Measurements from ENCODE around the gene GPC3.

GPC3 gene

DNA sequence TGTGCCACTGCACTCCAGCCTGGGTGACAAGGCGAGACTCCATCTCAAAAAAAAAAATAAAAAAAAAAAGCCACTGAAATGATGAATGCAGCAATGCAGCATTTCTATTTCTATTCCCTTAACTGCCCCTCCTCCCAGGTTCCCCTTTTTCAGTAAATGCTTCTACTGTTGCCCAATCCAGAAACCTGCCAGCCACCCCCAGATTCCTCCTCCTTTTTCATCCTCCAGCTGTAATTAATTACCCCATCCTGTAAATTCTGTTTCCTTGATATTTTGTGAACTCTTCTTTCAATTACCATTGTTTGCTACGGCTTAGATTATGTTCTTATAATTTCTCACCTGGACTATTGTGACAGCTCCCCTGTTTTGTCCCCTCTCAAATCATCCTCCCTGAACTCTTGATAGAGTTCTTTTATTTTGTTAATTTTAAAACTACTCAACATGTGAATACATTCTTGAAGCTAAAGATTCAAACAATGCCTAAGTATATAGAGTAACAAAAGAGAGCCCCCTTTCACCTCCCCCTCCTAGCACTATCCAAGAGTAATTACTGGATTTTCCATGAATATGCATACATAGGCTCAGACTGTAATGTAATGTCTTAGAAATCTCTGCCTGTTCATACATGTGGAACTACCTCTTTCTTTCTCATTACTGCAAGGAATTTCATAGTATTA is 429.5 kb downstream of the GPC3 start:
- Histone ChIP-seq H3K14ac (ENCODE audit: low read length) (no peak overlapping the region), H3K4me1 (ENCODE audit: control insufficient read depth in 2 of 2, insufficient read depth in 1 of 2, low read depth in 1 of 2, low read length in 2 of 2) (peaks cover 1 to 6% of the 10 kb centered on the region in 2 donors), H2AFZ (ENCODE audit: low read length) (no peak overlapping the region), H3K9ac (ENCODE audit: low read depth, low read length, poor library complexity) (no peak overlapping the region), H4K8ac (ENCODE audit: low read depth, low read length) (no peak overlapping the region), H2AK5ac (ENCODE audit: low read depth, low read length) (no peak overlapping the region), H2BK15ac (ENCODE audit: low read length) (no peak overlapping the region), H3K4ac (ENCODE audit: low read length) (no peak overlapping the region), H3K27ac (replicated peaks; ENCODE audit: low read length) (no peak overlapping the region), H3K18ac (ENCODE audit: low read length) (no peak overlapping the region), H2BK120ac (ENCODE audit: low read depth, low read length) (no peak overlapping the region), H3K4me3 (ENCODE audit: low read length in 2 of 2) (no peak overlapping the region), H4K91ac (ENCODE audit: low read depth, low read length, poor library complexity) (no peak overlapping the region), H3K27me3 (ENCODE audit: control insufficient read depth in 3 of 3, insufficient read depth in 3 of 3, low read depth in 1 of 3, low read length in 3 of 3) (no peaks in the 10 kb centered on the region), H2BK12ac (ENCODE audit: low read length) (no peak overlapping the region), H3K79me1 (ENCODE audit: low read depth, low read length) (no peaks in the 10 kb centered on the region), H3K4me2 (ENCODE audit: insufficient read depth, low read length, poor library complexity, severe bottlenecking) (no peak overlapping the region), H2BK5ac (ENCODE audit: low read length) (no peak overlapping the region), H3K23ac (ENCODE audit: low read depth, low read length, poor library complexity) (no peak overlapping the region), H3K9me3 (replicated peaks in 1 of 2; ENCODE audit: control insufficient read depth in 2 of 2, insufficient read depth in 1 of 2, low read depth in 1 of 2, low read length in 2 of 2) (peaks cover 0 to 3% of the 10 kb centered on the region in 2 donors), H3K36me3 (replicated peaks in 1 of 2; ENCODE audit: control insufficient read depth in 2 of 2, insufficient read depth in 2 of 2, low read length in 2 of 2) (no peaks in the 10 kb centered on the region)
- no CpG with 5 or more reads among the region's 2 CpGs for WGBS, 2 donors (ENCODE audit: extremely low coverage in 2 of 2, insufficient read length in 2 of 2, insufficient replicate concordance in 1 of 2)
- no peak for DNase-seq (ENCODE audit: low spot score)

- H3K27ac ChIP-seq (replicated peaks; ENCODE audit: low read length): no peak overlapping the region
- no peak overlapping the region for H2AK5ac ChIP-seq (ENCODE audit: low read depth, low read length)
- no peak overlapping the region for H3K9ac ChIP-seq (ENCODE audit: low read depth, low read length, poor library complexity)
- H3K79me1 ChIP-seq (ENCODE audit: low read depth, low read length): no peaks in the 10 kb centered on the region
- H3K4me1 ChIP-seq (ENCODE audit: control insufficient read depth in 2 of 2, insufficient read depth in 1 of 2, low read depth in 1 of 2, low read length in 2 of 2): peaks cover 1 to 6% of the 10 kb centered on the region in 2 donors
- H2AFZ ChIP-seq (ENCODE audit: low read length): no peak overlapping the region
- H2BK12ac ChIP-seq (ENCODE audit: low read length): no peak overlapping the region
- no peaks in the 10 kb centered on the region for H3K27me3 ChIP-seq (ENCODE audit: control insufficient read depth in 3 of 3, insufficient read depth in 3 of 3, low read depth in 1 of 3, low read length in 3 of 3)
- H3K36me3 ChIP-seq (replicated peaks in 1 of 2; ENCODE audit: control insufficient read depth in 2 of 2, insufficient read depth in 2 of 2, low read length in 2 of 2): no peaks in the 10 kb centered on the region
- no peak overlapping the region for H3K4me3 ChIP-seq (ENCODE audit: low read length in 2 of 2)
- H3K4ac ChIP-seq (ENCODE audit: low read length): no peak overlapping the region
- H3K23ac ChIP-seq (ENCODE audit: low read depth, low read length, poor library complexity): no peak overlapping the region
- no peak overlapping the region for H4K8ac ChIP-seq (ENCODE audit: low read depth, low read length)
- H3K9me3 ChIP-seq (replicated peaks in 1 of 2; ENCODE audit: control insufficient read depth in 2 of 2, insufficient read depth in 1 of 2, low read depth in 1 of 2, low read length in 2 of 2): peaks cover 0 to 3% of the 10 kb centered on the region in 2 donors
- DNase-seq (ENCODE audit: low spot score): no peak
- no peak overlapping the region for H4K91ac ChIP-seq (ENCODE audit: low read depth, low read length, poor library complexity)
- H2BK15ac ChIP-seq (ENCODE audit: low read length): no peak overlapping the region
- no peak overlapping the region for H3K4me2 ChIP-seq (ENCODE audit: insufficient read depth, low read length, poor library complexity, severe bottlenecking)
- H3K14ac ChIP-seq (ENCODE audit: low read length): no peak overlapping the region
- no peak overlapping the region for H2BK120ac ChIP-seq (ENCODE audit: low read depth, low read length)
- WGBS, 2 donors (ENCODE audit: extremely low coverage in 2 of 2, insufficient read length in 2 of 2, insufficient replicate concordance in 1 of 2): no CpG with 5 or more reads among the region's 4 CpGs
- no peak overlapping the region for H3K18ac ChIP-seq (ENCODE audit: low read length)
- no peak overlapping the region for H2BK5ac ChIP-seq (ENCODE audit: low read length)
Observed at GRCh38 chrX:133550665-133551485, 434.5 kb downstream of the GPC3 start.

DNA sequence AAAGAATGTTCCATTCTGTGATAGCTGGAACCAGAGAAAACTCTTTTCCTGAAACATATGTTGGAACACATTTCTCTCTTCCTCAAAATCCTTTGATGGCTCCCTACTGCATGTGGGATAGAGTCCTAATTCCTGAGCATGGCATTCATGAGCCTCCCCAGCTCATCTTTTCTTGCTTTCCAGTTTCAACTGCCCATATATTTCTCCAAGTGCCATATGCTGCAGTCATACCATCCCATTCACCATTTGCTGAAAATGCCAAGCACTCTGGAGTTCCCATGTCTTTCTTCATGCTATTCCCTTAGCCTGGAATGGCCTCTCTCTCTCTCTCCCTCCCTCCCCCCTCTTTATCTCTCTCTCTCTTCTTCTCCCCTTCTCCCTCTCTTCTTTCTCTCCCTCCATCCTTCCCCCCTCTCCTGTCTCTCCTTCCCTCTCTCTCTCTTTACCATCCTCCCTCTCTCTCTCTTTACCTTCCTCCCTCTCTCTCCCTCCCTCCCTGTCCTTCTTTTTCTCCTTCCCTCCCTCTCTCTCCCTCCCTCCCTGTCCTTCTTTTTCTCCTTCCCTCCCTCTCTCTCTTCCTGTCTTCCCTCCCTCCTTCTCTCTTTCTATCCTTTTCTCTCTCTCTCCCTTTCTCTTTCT is 436.0 kb downstream of the GPC3 start:
- H3K27ac ChIP-seq (replicated peaks; ENCODE audit: low read length): no peak overlapping the region
- H2BK5ac ChIP-seq (ENCODE audit: low read length): no peak overlapping the region
- no peak overlapping the region for H2BK12ac ChIP-seq (ENCODE audit: low read length)
- no peak overlapping the region for H2AFZ ChIP-seq (ENCODE audit: low read length)
- H2BK15ac ChIP-seq (ENCODE audit: low read length): no peak overlapping the region
- H3K23ac ChIP-seq (ENCODE audit: low read depth, low read length, poor library complexity): no peak overlapping the region
- H4K91ac ChIP-seq (ENCODE audit: low read depth, low read length, poor library complexity): no peak overlapping the region
- no peak overlapping the region for H2AK5ac ChIP-seq (ENCODE audit: low read depth, low read length)
- no peak overlapping the region for H3K4me3 ChIP-seq (ENCODE audit: low read length in 2 of 2)
- no peak overlapping the region for H3K4me2 ChIP-seq (ENCODE audit: insufficient read depth, low read length, poor library complexity, severe bottlenecking)
- no peak for DNase-seq (ENCODE audit: low spot score)
- H3K79me1 ChIP-seq (ENCODE audit: low read depth, low read length): no peaks in the 10 kb centered on the region
- no peak overlapping the region for H3K9ac ChIP-seq (ENCODE audit: low read depth, low read length, poor library complexity)
- no peak overlapping the region for H2BK120ac ChIP-seq (ENCODE audit: low read depth, low read length)
- peaks cover 2 to 3% of the 10 kb centered on the region in 2 donors for H3K9me3 ChIP-seq (replicated peaks in 1 of 2; ENCODE audit: control insufficient read depth in 2 of 2, insufficient read depth in 1 of 2, low read depth in 1 of 2, low read length in 2 of 2)
- no peak overlapping the region for H3K14ac ChIP-seq (ENCODE audit: low read length)
- peaks cover 1 to 6% of the 10 kb centered on the region in 2 donors for H3K4me1 ChIP-seq (ENCODE audit: control insufficient read depth in 2 of 2, insufficient read depth in 1 of 2, low read depth in 1 of 2, low read length in 2 of 2)
- no peak overlapping the region for H4K8ac ChIP-seq (ENCODE audit: low read depth, low read length)
- peaks cover 0 to 4% of the 10 kb centered on the region in 2 donors for H3K36me3 ChIP-seq (replicated peaks in 1 of 2; ENCODE audit: control insufficient read depth in 2 of 2, insufficient read depth in 2 of 2, low read length in 2 of 2)
- no peak overlapping the region for H3K4ac ChIP-seq (ENCODE audit: low read length)
- no peak overlapping the region for H3K18ac ChIP-seq (ENCODE audit: low read length)
- no peaks in the 10 kb centered on the region for H3K27me3 ChIP-seq (ENCODE audit: control insufficient read depth in 3 of 3, insufficient read depth in 3 of 3, low read depth in 1 of 3, low read length in 3 of 3)

GRCh38 chrX:133546441-133546840 is 439.0 kb downstream of the GPC3 start:
- no peak overlapping the region for H2BK120ac ChIP-seq (ENCODE audit: low read depth, low read length)
- DNase-seq (ENCODE audit: low spot score): no peak

More at GRCh38 chrX:133546441-133546840, 439.0 kb downstream of the GPC3 start:
- Histone ChIP-seq H3K4ac (ENCODE audit: low read length) (no peak overlapping the region), H3K4me1 (ENCODE audit: control insufficient read depth in 2 of 2, insufficient read depth in 1 of 2, low read depth in 1 of 2, low read length in 2 of 2) (no peaks in the 10 kb centered on the region), H2BK5ac (ENCODE audit: low read length) (no peak overlapping the region), H3K4me2 (ENCODE audit: insufficient read depth, low read length, poor library complexity, severe bottlenecking) (no peak overlapping the region), H2BK12ac (ENCODE audit: low read length) (no peak overlapping the region), H2BK15ac (ENCODE audit: low read length) (no peak overlapping the region), H3K9ac (ENCODE audit: low read depth, low read length, poor library complexity) (no peak overlapping the region), H2AFZ (ENCODE audit: low read length) (no peak overlapping the region), H3K18ac (ENCODE audit: low read length) (no peak overlapping the region), H3K27ac (replicated peaks; ENCODE audit: low read length) (no peak overlapping the region), H4K91ac (ENCODE audit: low read depth, low read length, poor library complexity) (no peak overlapping the region), H3K27me3 (ENCODE audit: control insufficient read depth in 3 of 3, insufficient read depth in 3 of 3, low read depth in 1 of 3, low read length in 3 of 3) (no peaks in the 10 kb centered on the region), H3K14ac (ENCODE audit: low read length) (no peak overlapping the region), H3K4me3 (ENCODE audit: low read length in 2 of 2) (no peak overlapping the region), H3K79me1 (ENCODE audit: low read depth, low read length) (no peaks in the 10 kb centered on the region), H4K8ac (ENCODE audit: low read depth, low read length) (no peak overlapping the region), H3K36me3 (replicated peaks in 1 of 2; ENCODE audit: control insufficient read depth in 2 of 2, insufficient read depth in 2 of 2, low read length in 2 of 2) (peaks cover 0 to 4% of the 10 kb centered on the region in 2 donors), H3K23ac (ENCODE audit: low read depth, low read length, poor library complexity) (no peak overlapping the region), H2AK5ac (ENCODE audit: low read depth, low read length) (no peak overlapping the region), H3K9me3 (replicated peaks in 1 of 2; ENCODE audit: control insufficient read depth in 2 of 2, insufficient read depth in 1 of 2, low read depth in 1 of 2, low read length in 2 of 2) (peaks cover 2 to 3% of the 10 kb centered on the region in 2 donors)
